ENCODE data around the gene MRPS18A.

Gene MRPS18A

GRCh38 chr6:43715056-43715788 lies 27.6 kb upstream of the MRPS18A start:
- Histone ChIP-seq H3K27me3 (ENCODE audit: control insufficient read depth, insufficient read depth, low read length) (no peaks in the 10 kb centered on the region), H3K4me3 (ENCODE audit: low read length) (no peak overlapping the region), H3K9ac (ENCODE audit: low read length) (no peak overlapping the region), H3K9me3 (ENCODE audit: control insufficient read depth, low read depth, low read length) (no peaks in the 10 kb centered on the region), H3K27ac (ENCODE audit: low read length) (no peak overlapping the region), H3K4me1 (ENCODE audit: control insufficient read depth, low read depth, low read length) (no peaks in the 10 kb centered on the region), H3K36me3 (ENCODE audit: control insufficient read depth, low read depth, low read length) (no peaks in the 10 kb centered on the region)

- no peaks in the 10 kb centered on the region for H3K27me3 ChIP-seq (ENCODE audit: control insufficient read depth, insufficient read depth, low read length)
- H3K4me1 ChIP-seq (ENCODE audit: control insufficient read depth, low read depth, low read length): peaks cover 6% of the 10 kb centered on the region
- H3K27ac ChIP-seq (ENCODE audit: low read length): no peak overlapping the region
- no peaks in the 10 kb centered on the region for H3K9me3 ChIP-seq (ENCODE audit: control insufficient read depth, low read depth, low read length)
- H3K36me3 ChIP-seq (ENCODE audit: control insufficient read depth, low read depth, low read length): no peaks in the 10 kb centered on the region
- no peak overlapping the region for H3K4me3 ChIP-seq (ENCODE audit: low read length)
- no peak overlapping the region for H3K9ac ChIP-seq (ENCODE audit: low read length)
Observed at GRCh38 chr6:43714311-43715055, 26.9 kb upstream of the MRPS18A start.

- Histone ChIP-seq H3K4me3 (ENCODE audit: low read length) (no peak overlapping the region), H3K27ac (ENCODE audit: low read length) (no peak overlapping the region), H3K9me3 (ENCODE audit: control insufficient read depth, low read depth, low read length) (no peaks in the 10 kb centered on the region), H3K36me3 (ENCODE audit: control insufficient read depth, low read depth, low read length) (no peaks in the 10 kb centered on the region), H3K9ac (ENCODE audit: low read length) (no peak overlapping the region), H3K27me3 (ENCODE audit: control insufficient read depth, insufficient read depth, low read length) (no peaks in the 10 kb centered on the region), H3K4me1 (ENCODE audit: control insufficient read depth, low read depth, low read length) (peaks cover 6% of the 10 kb centered on the region)
Observed at GRCh38 chr6:43713643-43714310, 26.2 kb upstream of the MRPS18A start.

- H3K36me3 ChIP-seq (ENCODE audit: control insufficient read depth, low read depth, low read length): no peaks in the 10 kb centered on the region
- H3K9ac ChIP-seq (ENCODE audit: low read length): no peak overlapping the region
- H3K4me1 ChIP-seq (ENCODE audit: control insufficient read depth, low read depth, low read length): peaks cover 8% of the 10 kb centered on the region
- H3K27ac ChIP-seq (ENCODE audit: low read length): no peak overlapping the region
- H3K27me3 ChIP-seq (ENCODE audit: control insufficient read depth, insufficient read depth, low read length): no peaks in the 10 kb centered on the region
- no peaks in the 10 kb centered on the region for H3K9me3 ChIP-seq (ENCODE audit: control insufficient read depth, low read depth, low read length)
- H3K4me3 ChIP-seq (ENCODE audit: low read length): no peak overlapping the region
Observed at GRCh38 chr6:43712579-43712978, 25.0 kb upstream of the MRPS18A start.

- Histone ChIP-seq H3K4me1 (ENCODE audit: control insufficient read depth, low read depth, low read length) (peaks cover 17% of the 10 kb centered on the region), H3K27ac (ENCODE audit: low read length) (no peak overlapping the region), H3K9ac (ENCODE audit: low read length) (no peak overlapping the region), H3K27me3 (ENCODE audit: control insufficient read depth, insufficient read depth, low read length) (no peaks in the 10 kb centered on the region), H3K9me3 (ENCODE audit: control insufficient read depth, low read depth, low read length) (no peaks in the 10 kb centered on the region), H3K36me3 (ENCODE audit: control insufficient read depth, low read depth, low read length) (no peaks in the 10 kb centered on the region), H3K4me3 (ENCODE audit: low read length) (no peak overlapping the region)
Observed at GRCh38 chr6:43710576-43710975, 23.0 kb upstream of the MRPS18A start.

- Histone ChIP-seq H3K9me3 (ENCODE audit: control insufficient read depth, low read depth, low read length) (no peaks in the 10 kb centered on the region), H3K9ac (ENCODE audit: low read length) (no peak overlapping the region), H3K27me3 (ENCODE audit: control insufficient read depth, insufficient read depth, low read length) (no peaks in the 10 kb centered on the region), H3K36me3 (ENCODE audit: control insufficient read depth, low read depth, low read length) (no peaks in the 10 kb centered on the region), H3K4me3 (ENCODE audit: low read length) (no peak overlapping the region), H3K27ac (ENCODE audit: low read length) (no peak overlapping the region), H3K4me1 (ENCODE audit: control insufficient read depth, low read depth, low read length) (peaks cover 17% of the 10 kb centered on the region)
Observed at GRCh38 chr6:43709654-43710303, 22.2 kb upstream of the MRPS18A start.

GRCh38 chr6:43708860-43709653 lies 21.5 kb upstream of the MRPS18A start:
- peaks cover 17% of the 10 kb centered on the region for H3K4me1 ChIP-seq (ENCODE audit: control insufficient read depth, low read depth, low read length)
- H3K9ac ChIP-seq (ENCODE audit: low read length): no peak overlapping the region
- no peaks in the 10 kb centered on the region for H3K36me3 ChIP-seq (ENCODE audit: control insufficient read depth, low read depth, low read length)
- H3K27me3 ChIP-seq (ENCODE audit: control insufficient read depth, insufficient read depth, low read length): no peaks in the 10 kb centered on the region
- no peak overlapping the region for H3K4me3 ChIP-seq (ENCODE audit: low read length)
- no peak overlapping the region for H3K27ac ChIP-seq (ENCODE audit: low read length)
- H3K9me3 ChIP-seq (ENCODE audit: control insufficient read depth, low read depth, low read length): no peaks in the 10 kb centered on the region

GRCh38 chr6:43707767-43708166 lies 20.2 kb upstream of the MRPS18A start:
- peaks cover 22% of the 10 kb centered on the region for H3K4me1 ChIP-seq (ENCODE audit: control insufficient read depth, low read depth, low read length)
- no peak overlapping the region for H3K9ac ChIP-seq (ENCODE audit: low read length)
- no peaks in the 10 kb centered on the region for H3K9me3 ChIP-seq (ENCODE audit: control insufficient read depth, low read depth, low read length)
- no peak overlapping the region for H3K4me3 ChIP-seq (ENCODE audit: low read length)
- H3K27me3 ChIP-seq (ENCODE audit: control insufficient read depth, insufficient read depth, low read length): no peaks in the 10 kb centered on the region
- H3K27ac ChIP-seq (ENCODE audit: low read length): no peak overlapping the region
- H3K36me3 ChIP-seq (ENCODE audit: control insufficient read depth, low read depth, low read length): no peaks in the 10 kb centered on the region

- no peaks in the 10 kb centered on the region for H3K27me3 ChIP-seq (ENCODE audit: control insufficient read depth, insufficient read depth, low read length)
- no peaks in the 10 kb centered on the region for H3K36me3 ChIP-seq (ENCODE audit: control insufficient read depth, low read depth, low read length)
- H3K4me1 ChIP-seq (ENCODE audit: control insufficient read depth, low read depth, low read length): peaks cover 23% of the 10 kb centered on the region
- no peak overlapping the region for H3K9ac ChIP-seq (ENCODE audit: low read length)
- no peak overlapping the region for H3K27ac ChIP-seq (ENCODE audit: low read length)
- no peak overlapping the region for H3K4me3 ChIP-seq (ENCODE audit: low read length)
- no peaks in the 10 kb centered on the region for H3K9me3 ChIP-seq (ENCODE audit: control insufficient read depth, low read depth, low read length)
Observed at GRCh38 chr6:43707269-43707668, 19.7 kb upstream of the MRPS18A start.

- no peak overlapping the region for H3K4me3 ChIP-seq (ENCODE audit: low read length)
- H3K9ac ChIP-seq (ENCODE audit: low read length): no peak overlapping the region
- H3K27me3 ChIP-seq (ENCODE audit: control insufficient read depth, insufficient read depth, low read length): no peaks in the 10 kb centered on the region
- H3K4me1 ChIP-seq (ENCODE audit: control insufficient read depth, low read depth, low read length): peaks cover 28% of the 10 kb centered on the region
- no peak overlapping the region for H3K27ac ChIP-seq (ENCODE audit: low read length)
- H3K9me3 ChIP-seq (ENCODE audit: control insufficient read depth, low read depth, low read length): no peaks in the 10 kb centered on the region
- H3K36me3 ChIP-seq (ENCODE audit: control insufficient read depth, low read depth, low read length): no peaks in the 10 kb centered on the region
Observed at GRCh38 chr6:43706788-43707187, 19.2 kb upstream of the MRPS18A start.

GRCh38 chr6:43705996-43706395 lies 18.4 kb upstream of the MRPS18A start:
- H3K4me1 ChIP-seq (ENCODE audit: control insufficient read depth, low read depth, low read length): peaks cover 35% of the 10 kb centered on the region
- H3K4me3 ChIP-seq (ENCODE audit: low read length): no peak overlapping the region
- no peaks in the 10 kb centered on the region for H3K36me3 ChIP-seq (ENCODE audit: control insufficient read depth, low read depth, low read length)
- H3K27ac ChIP-seq (ENCODE audit: low read length): no peak overlapping the region
- H3K27me3 ChIP-seq (ENCODE audit: control insufficient read depth, insufficient read depth, low read length): no peaks in the 10 kb centered on the region
- no peaks in the 10 kb centered on the region for H3K9me3 ChIP-seq (ENCODE audit: control insufficient read depth, low read depth, low read length)
- no peak overlapping the region for H3K9ac ChIP-seq (ENCODE audit: low read length)
